DND-41 (cell line): Measurements from ENCODE around the gene PHYHD1.

Experiments
- ATAC-seq: fragments of 200-7000 bp; cut with Tn5 transposase; 3 replicates; pipeline ENCODE4 v1.9.1; 2021; ENCODE audit warnings: low read depth; ENCODE audit not compliant: insufficient read depth
- DNase-seq: peaks from one replicate; pipeline ENCODE4 v3.0.0-alpha.2; 2020
- H2AFZ ChIP-seq: 2 replicates; pipeline ENCODE4 v1.6.0; 2012; ENCODE audit warnings: low read depth, low read length
- H3K27ac ChIP-seq: 2 replicates; pipeline ENCODE4 v1.5.1; 2012; ENCODE audit warnings: low read length, inconsistent platforms
- H3K27me3 ChIP-seq: fragments of 200-600 bp; sonication (generic); 2 replicates; pipeline ENCODE4 v1.6.0; 2012; ENCODE audit warnings: low read length, mild to moderate bottlenecking, inconsistent platforms; ENCODE audit not compliant: insufficient read depth, poor library complexity
- H3K36me3 ChIP-seq: 2 replicates; pipeline ENCODE4 v1.5.1; 2012; ENCODE audit warnings: low read length, inconsistent platforms; ENCODE audit not compliant: insufficient read depth
- H3K4me1 ChIP-seq: 2 replicates; pipeline ENCODE4 v1.5.1; 2012; ENCODE audit warnings: mild to moderate bottlenecking, low read length; ENCODE audit not compliant: insufficient read depth
- H3K4me2 ChIP-seq: 2 replicates; pipeline ENCODE4 v1.6.0; 2012; ENCODE audit warnings: mild to moderate bottlenecking, moderate library complexity, low read length, inconsistent platforms; ENCODE audit not compliant: insufficient read depth
- H3K4me3 ChIP-seq, 2 experiments: fragments of 200-600 bp in 1 of 2; shearing (Covaris generic) in 1 of 2; 2 replicates each; pipeline ENCODE4 v1.5.1; 2012 to 2016; ENCODE audit warnings: inconsistent platforms in 2 of 2, low read length in 2 of 2, mild to moderate bottlenecking in 2 of 2, low read depth in 1 of 2, moderate library complexity in 1 of 2
- H3K79me2 ChIP-seq: 2 replicates; pipeline ENCODE4 v1.6.0; 2012; ENCODE audit warnings: low read length, inconsistent platforms; ENCODE audit not compliant: insufficient read depth
- H3K9ac ChIP-seq: 2 replicates; pipeline ENCODE4 v1.6.0; 2012; ENCODE audit warnings: low read depth, mild to moderate bottlenecking, inconsistent platforms, low read length, moderate library complexity
- H3K9me3 ChIP-seq: 2 replicates; pipeline ENCODE4 v1.5.1; 2012; ENCODE audit warnings: low read length, moderate library complexity, mild to moderate bottlenecking, inconsistent platforms; ENCODE audit not compliant: insufficient read depth, severe bottlenecking
- H4K20me1 ChIP-seq: 2 replicates; pipeline ENCODE4 v1.6.0; 2012; ENCODE audit warnings: low read length; ENCODE audit not compliant: insufficient read depth
- CTCF ChIP-seq: IDR thresholded peaks from 2 replicates; pipeline ENCODE4 v1.5.1; 2012; ENCODE audit warnings: borderline replicate concordance, low read length, moderate library complexity, mild to moderate bottlenecking; ENCODE audit not compliant: poor library complexity, severe bottlenecking; ENCODE audit errors: extremely low read depth
- EZH2 ChIP-seq: IDR thresholded peaks from 3 replicates; pipeline ENCODE4 v1.6.1; 2012; ENCODE audit warnings: borderline replicate concordance, low read depth, mild to moderate bottlenecking, moderate library complexity, low read length, inconsistent platforms; ENCODE audit not compliant: severe bottlenecking

PHYHD1 gene

DNA sequence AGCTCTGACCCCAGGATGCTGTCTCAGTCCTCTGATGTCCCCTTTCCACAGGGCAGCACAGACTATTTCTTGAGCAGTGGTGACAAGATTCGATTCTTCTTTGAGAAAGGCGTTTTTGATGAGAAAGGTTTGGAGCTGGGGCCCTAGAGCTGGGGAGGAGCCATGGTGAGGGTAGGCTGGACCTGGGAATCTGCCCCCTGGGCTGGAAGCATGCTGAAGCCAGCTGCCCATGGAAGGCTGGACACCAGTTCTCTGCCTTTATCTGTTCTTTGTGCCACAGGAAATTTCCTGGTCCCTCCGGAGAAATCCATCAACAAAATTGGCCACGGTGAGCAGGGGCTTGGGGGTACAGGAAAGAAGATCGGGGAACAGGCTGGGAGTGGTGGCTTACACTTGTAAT, 12.9 kb downstream of the PHYHD1 start:
- Histone ChIP-seq H3K36me3 (no peaks in the 10 kb centered on the region), H4K20me1 (no peaks in the 10 kb centered on the region), H3K27me3 (no peaks in the 10 kb centered on the region), H3K4me1 (no peaks in the 10 kb centered on the region), H3K9me3 (no peaks in the 10 kb centered on the region), H3K9ac (no peak overlapping the region), H2AFZ (no peak overlapping the region), H3K79me2 (no peaks in the 10 kb centered on the region), H3K4me2 (no peak overlapping the region), H3K4me3 (no peak overlapping the region), H3K27ac (no peak overlapping the region)
- no peak for DNase-seq
- ATAC-seq, result no peak
- TF ChIP-seq EZH2 (no peak), CTCF (no peak)

DNA sequence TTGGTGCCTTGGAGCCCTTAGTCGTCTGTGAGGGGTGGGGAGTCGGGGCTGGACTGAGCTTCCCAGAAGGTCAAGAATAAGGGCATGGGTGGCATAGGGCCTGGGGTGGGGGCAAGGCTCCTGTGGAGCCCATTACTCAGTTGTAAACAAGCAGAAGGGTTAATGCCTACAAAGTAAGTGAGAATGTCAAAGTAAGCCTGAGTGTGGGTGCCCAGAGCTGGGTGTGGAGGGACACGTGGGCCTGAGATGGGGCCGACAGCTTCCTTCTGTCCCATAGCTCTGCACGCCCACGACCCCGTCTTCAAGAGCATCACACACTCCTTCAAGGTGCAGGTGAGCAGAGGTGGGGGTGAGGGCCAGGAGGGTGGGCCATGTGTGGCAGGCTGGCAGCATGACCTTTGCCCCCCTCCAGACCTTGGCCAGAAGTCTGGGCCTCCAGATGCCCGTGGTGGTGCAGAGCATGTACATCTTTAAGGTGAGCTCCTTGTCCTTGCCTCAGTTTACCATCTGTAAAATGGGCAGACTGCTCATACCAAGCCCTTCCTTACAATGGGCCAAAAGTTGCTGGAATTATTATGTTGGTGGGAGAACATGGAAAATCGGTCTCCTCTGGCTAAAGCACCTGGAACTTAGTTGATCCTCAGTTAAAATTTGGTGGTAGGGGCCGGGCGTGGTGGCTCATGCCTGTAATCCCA, 15.5 kb downstream of the PHYHD1 start:
- TF ChIP-seq CTCF (no peak), EZH2 (no peak)

GRCh38 chr9:128937310-128938165, 16.8 kb downstream of the PHYHD1 start:
- H4K20me1 ChIP-seq, result no peaks in the 10 kb centered on the region
- H3K27me3 ChIP-seq, result no peaks in the 10 kb centered on the region
- no peak overlapping the region for H3K9ac ChIP-seq
- H2AFZ ChIP-seq, result no peak overlapping the region
- H3K4me1 ChIP-seq, result no peaks in the 10 kb centered on the region
- H3K4me2 ChIP-seq, result no peak overlapping the region
- H3K36me3 ChIP-seq, result no peaks in the 10 kb centered on the region
- H3K79me2 ChIP-seq, result no peaks in the 10 kb centered on the region
- H3K27ac ChIP-seq, result no peak overlapping the region
- H3K9me3 ChIP-seq, result no peaks in the 10 kb centered on the region
- ATAC-seq, result no peak
- no peak for TF ChIP-seq EZH2
- TF ChIP-seq CTCF, result no peak
- H3K4me3 ChIP-seq, result no peak overlapping the region
- no peak for DNase-seq

More for the DNA sequence above, 15.5 kb downstream of the PHYHD1 start:
- ATAC-seq (no peak), DNase-seq (no peak)
- Histone ChIP-seq H3K4me1 (no peaks in the 10 kb centered on the region), H3K27me3 (no peaks in the 10 kb centered on the region), H4K20me1 (no peaks in the 10 kb centered on the region), H2AFZ (no peak overlapping the region), H3K4me3 (no peak overlapping the region), H3K4me2 (no peak overlapping the region), H3K9ac (no peak overlapping the region), H3K36me3 (no peaks in the 10 kb centered on the region), H3K9me3 (no peaks in the 10 kb centered on the region), H3K79me2 (no peaks in the 10 kb centered on the region), H3K27ac (no peak overlapping the region)
